Measurements from ENCODE around the gene RXYLT1. TPM values are rescaled to one million over a fixed set of nuclear protein-coding genes. Genes with fewer than 3 reads are reported as not detected.

RXYLT1 gene
- total RNA-seq, 2 donors from 2014 or later, result 9.7 to 11.0 TPM

DNA sequence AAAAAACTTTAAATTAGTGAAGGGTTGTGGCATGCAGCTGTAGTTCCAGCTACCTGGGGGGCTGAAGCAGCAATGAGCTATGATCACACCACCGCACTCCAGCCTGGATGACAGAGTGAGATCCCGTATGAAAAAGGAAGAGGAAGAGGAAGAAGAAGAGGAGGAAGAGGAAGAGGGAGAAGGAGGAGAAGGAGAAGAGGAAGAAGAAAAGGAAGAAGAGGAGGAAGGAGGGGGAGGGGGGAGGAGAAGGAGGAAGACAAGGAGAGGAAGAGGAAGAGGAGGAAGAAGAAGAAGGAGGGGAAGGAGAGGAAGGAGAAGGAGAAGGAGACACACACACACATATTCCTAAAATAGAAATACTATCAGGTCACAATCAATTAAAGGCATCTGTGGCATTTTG, 32.0 kb downstream of the RXYLT1 start:
- Mint-ChIP-seq H3K4me3 (no peak overlapping the region), H3K27me3 (ENCODE audit: insufficient read depth) (no peaks in the 10 kb centered on the region), H3K4me1 (peaks cover 9% of the 10 kb centered on the region), H3K9me3 (no peaks in the 10 kb centered on the region), H3K36me3 (ENCODE audit: low read depth) (no peaks in the 10 kb centered on the region), H3K27ac (no peak overlapping the region)
- Histone ChIP-seq H3K9ac (ENCODE audit: extremely low read depth, low read length, poor library complexity, severe bottlenecking) (no peak overlapping the region), H3K4me1 (ENCODE audit: control insufficient read depth, insufficient read depth, low read length) (no peaks in the 10 kb centered on the region), H3K27me3 (ENCODE audit: control insufficient read depth, insufficient read depth, low read length, poor library complexity, severe bottlenecking) (no peaks in the 10 kb centered on the region), H3K4me3 (ENCODE audit: low read length) (no peak overlapping the region), H3K27ac (ENCODE audit: low read depth, low read length) (no peak overlapping the region), H3K36me3 (ENCODE audit: control insufficient read depth, insufficient read depth, low read length) (peaks cover 11% of the 10 kb centered on the region), H3K9me3 (ENCODE audit: control insufficient read depth, low read length) (no peaks in the 10 kb centered on the region)
- no peak for DNase-seq
- 68 to 93% methylated on average over 2 of the region's 2 CpGs for WGBS, 2 experiments (ENCODE audit: insufficient coverage in 1 of 2, insufficient read length in 1 of 2)
- TF ChIP-seq CTCF (conservative IDR thresholded peaks at IDR 0.05), result no peak

DNA sequence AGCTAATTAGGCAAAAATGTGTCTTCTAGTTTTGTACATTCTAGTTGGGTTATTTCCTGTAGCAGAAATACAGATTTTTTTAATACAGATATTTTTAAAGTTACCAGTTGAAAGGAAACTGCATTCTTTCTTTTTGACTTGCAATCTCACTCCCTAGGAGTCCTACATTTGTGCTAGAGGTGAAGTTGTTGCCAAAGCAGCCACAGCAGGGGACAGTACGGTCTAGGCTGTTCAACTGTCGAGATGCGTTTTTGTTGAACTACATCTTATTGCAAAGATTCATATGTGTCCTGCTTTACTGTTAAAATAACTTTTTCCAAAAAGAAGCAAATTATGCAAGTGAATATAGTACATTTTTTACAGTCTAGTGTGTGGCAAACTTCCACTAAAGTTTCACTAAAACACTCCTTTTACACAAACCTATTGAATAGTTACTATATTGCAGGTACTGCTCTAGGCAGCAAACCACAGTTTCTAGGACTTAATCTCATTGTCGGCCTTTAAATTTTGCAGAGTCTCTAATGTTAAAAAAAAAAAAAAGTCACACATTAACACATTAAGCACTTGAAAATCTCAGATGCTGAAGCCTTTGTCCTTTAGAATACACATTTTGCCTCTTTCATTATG, 34.5 kb downstream of the RXYLT1 start:
- no peak overlapping the region for H3K4me3 ChIP-seq (ENCODE audit: low read length)
- no peaks in the 10 kb centered on the region for H3K27me3 Mint-ChIP-seq (ENCODE audit: insufficient read depth)
- no peak overlapping the region for H3K9ac ChIP-seq (ENCODE audit: extremely low read depth, low read length, poor library complexity, severe bottlenecking)
- H3K27ac ChIP-seq (ENCODE audit: low read depth, low read length), result no peak overlapping the region
- no peaks in the 10 kb centered on the region for H3K27me3 ChIP-seq (ENCODE audit: control insufficient read depth, insufficient read depth, low read length, poor library complexity, severe bottlenecking)
- WGBS, 2 experiments (ENCODE audit: insufficient coverage in 1 of 2, insufficient read length in 1 of 2), result 76 to 97% methylated on average over 3 to 4 of the region's 4 CpGs
- peaks cover 7% of the 10 kb centered on the region for H3K9me3 Mint-ChIP-seq
- H3K4me1 Mint-ChIP-seq, result peaks cover 9% of the 10 kb centered on the region
- H3K9me3 ChIP-seq (ENCODE audit: control insufficient read depth, low read length), result peaks cover 10% of the 10 kb centered on the region
- DNase-seq, result no peak
- no peak overlapping the region for H3K27ac Mint-ChIP-seq
- no peaks in the 10 kb centered on the region for H3K4me1 ChIP-seq (ENCODE audit: control insufficient read depth, insufficient read depth, low read length)
- no peaks in the 10 kb centered on the region for H3K36me3 Mint-ChIP-seq (ENCODE audit: low read depth)
- no peak for TF ChIP-seq CTCF (conservative IDR thresholded peaks at IDR 0.05)
- no peaks in the 10 kb centered on the region for H3K36me3 ChIP-seq (ENCODE audit: control insufficient read depth, insufficient read depth, low read length)
- H3K4me3 Mint-ChIP-seq, result no peak overlapping the region

DNA sequence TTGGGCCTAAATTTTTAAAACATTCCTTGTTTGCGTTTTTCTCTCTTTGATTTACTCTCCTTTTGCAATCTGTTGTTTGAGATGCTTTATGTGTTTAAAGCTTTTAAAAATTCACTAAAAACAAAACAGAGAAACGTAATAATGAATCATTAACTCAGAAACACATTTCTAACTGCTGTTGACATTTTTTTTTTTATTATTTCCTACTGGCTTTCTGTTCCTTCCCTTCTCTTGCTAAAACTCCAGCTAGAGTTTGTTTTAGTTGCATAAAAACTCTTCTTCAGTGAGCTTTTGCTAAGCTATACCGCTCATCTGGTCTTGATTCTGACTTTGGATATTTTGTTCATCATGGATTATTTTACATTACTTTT, 35.8 kb downstream of the RXYLT1 start:
- Histone ChIP-seq H3K4me1 (ENCODE audit: control insufficient read depth, insufficient read depth, low read length) (no peaks in the 10 kb centered on the region), H3K9me3 (ENCODE audit: control insufficient read depth, low read length) (peaks cover 18% of the 10 kb centered on the region), H3K9ac (ENCODE audit: extremely low read depth, low read length, poor library complexity, severe bottlenecking) (no peak overlapping the region), H3K27ac (ENCODE audit: low read depth, low read length) (no peak overlapping the region), H3K36me3 (ENCODE audit: control insufficient read depth, insufficient read depth, low read length) (no peaks in the 10 kb centered on the region), H3K27me3 (ENCODE audit: control insufficient read depth, insufficient read depth, low read length, poor library complexity, severe bottlenecking) (no peaks in the 10 kb centered on the region), H3K4me3 (ENCODE audit: low read length) (no peak overlapping the region)
- Mint-ChIP-seq H3K9me3 (peaks cover 8% of the 10 kb centered on the region), H3K27me3 (ENCODE audit: insufficient read depth) (no peaks in the 10 kb centered on the region), H3K4me1 (peaks cover 9% of the 10 kb centered on the region), H3K4me3 (no peak overlapping the region), H3K27ac (no peak overlapping the region), H3K36me3 (ENCODE audit: low read depth) (no peaks in the 10 kb centered on the region)
- no peak for TF ChIP-seq CTCF (conservative IDR thresholded peaks at IDR 0.05)
- WGBS, 2 experiments (ENCODE audit: insufficient coverage in 1 of 2, insufficient read length in 1 of 2), result 96% methylated on average over 2 of the region's 3 CpGs; no CpG with 5 or more reads in 1 of the 2 experiments
- no peak for DNase-seq
